ENCODE results near the gene SLC22A23.

DNA sequence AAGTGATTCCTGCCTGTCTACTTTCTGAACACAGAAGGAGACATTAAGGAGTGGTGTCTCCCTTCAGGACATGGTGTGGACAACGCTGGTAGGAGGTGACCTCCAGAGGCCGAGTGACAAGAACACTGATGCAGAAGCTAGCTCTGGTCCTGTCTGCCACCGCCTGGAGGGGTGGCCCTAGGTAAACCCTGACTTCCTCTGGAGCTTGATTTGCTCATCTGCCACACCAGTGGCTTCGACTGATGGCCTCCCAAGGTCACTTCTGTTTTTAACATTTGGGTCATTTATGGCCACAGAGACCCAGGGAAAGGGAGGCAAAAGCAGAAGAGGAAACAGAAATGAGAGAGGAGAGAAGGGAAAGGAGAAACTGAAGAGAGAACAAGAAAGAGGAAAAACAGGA is 49.4 kb upstream of the SLC22A23 start:
- TF ChIP-seq EZH2phosphoT487 (IDR thresholded peaks at IDR 0.05; ENCODE audit: insufficient read depth, low read depth) (no peak), EZH2 (IDR thresholded peaks at IDR 0.05; ENCODE audit: insufficient read depth, poor library complexity, severe bottlenecking) (no peak)
